NCI-H526 (cell line): Measurements from ENCODE around the gene KCNMA1.
A peak's percentile ranks its signal among the peaks of the same experiment; 100 is the strongest.

ENCODE experiments used
- DNase-seq, 2 experiments: peaks; one replicate each; lab custom pipeline; 2025; lab: John Stamatoyannopoulos, UW

The KCNMA1 gene

DNA sequence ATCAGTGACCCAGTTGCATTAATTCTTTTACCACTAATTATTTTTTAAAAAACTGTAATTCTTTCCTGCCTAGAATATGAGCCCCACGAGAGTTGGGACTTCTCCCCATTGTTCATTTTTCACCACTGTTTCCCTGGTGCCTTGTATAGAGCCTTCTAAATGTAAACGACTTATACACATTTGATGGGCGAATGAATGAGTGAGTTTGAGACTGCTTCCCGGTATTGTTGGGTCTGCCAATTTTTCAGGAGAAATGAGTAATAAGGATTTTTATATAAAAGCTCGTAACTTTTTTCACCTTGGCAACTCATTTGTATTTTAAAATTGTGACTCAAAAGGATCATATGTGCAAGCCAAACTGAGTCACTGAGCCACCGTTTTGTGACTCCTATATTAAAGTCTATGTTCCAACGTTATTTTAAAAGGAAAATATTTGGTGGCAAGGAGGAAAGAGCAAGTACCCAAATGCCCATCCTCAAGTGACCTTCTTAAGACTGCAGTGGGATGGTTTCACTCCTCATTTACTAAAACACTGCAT, 621.3 kb downstream of the KCNMA1 start:
- DNase-seq: no peak

DNA sequence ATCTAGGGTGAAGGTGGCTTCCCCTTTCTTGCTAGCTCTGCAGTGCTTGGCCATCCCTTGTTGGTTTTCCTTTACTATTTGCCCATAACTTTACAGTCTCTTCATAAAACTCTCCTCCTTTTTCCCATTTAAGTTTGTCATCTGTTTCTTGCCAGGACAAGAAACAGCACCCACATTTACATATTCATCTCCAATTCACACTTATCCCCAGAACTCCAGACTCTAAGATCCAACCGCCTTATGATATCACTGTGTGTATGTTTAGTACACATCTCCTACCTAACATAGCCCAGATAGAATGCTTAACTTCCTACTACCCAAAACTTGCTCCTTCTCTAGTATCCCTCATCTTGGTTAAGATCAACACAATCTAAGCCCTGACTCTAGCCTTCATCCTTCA, 622.2 kb downstream of the KCNMA1 start:
- DNase-seq: no peak

DNA sequence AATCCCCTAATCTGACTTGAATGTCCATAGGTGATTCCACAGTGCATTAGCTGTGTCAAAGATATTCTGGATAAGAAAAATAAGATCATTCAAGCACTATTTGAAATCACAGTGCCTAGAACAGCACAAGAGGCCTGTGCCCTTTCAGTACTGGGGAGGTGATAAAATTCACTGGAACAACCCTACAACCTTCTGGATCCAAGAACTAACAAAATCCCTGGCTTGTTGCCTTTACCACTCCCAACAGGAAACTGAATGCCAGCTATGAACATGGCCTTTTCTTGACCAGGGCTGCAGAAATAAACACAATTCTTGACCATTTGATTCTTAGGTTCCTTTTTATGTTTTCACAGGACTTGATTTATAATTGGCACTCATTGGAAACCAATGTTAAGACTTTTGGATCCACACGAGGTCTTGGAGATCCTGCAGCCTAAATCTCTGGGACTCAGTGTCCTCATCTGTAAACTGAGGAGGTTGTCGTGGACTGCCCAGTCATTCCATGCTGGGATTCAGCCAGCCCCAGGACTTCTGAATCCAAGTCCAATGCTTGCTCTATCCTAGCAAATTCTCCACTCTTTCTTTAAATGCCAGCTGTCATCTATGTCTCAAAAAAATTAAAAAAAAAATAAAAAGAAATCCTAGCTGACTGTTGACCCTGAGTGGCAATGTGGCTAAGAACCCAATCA, 624.7 kb downstream of the KCNMA1 start:
- DNase-seq: no peak

DNA sequence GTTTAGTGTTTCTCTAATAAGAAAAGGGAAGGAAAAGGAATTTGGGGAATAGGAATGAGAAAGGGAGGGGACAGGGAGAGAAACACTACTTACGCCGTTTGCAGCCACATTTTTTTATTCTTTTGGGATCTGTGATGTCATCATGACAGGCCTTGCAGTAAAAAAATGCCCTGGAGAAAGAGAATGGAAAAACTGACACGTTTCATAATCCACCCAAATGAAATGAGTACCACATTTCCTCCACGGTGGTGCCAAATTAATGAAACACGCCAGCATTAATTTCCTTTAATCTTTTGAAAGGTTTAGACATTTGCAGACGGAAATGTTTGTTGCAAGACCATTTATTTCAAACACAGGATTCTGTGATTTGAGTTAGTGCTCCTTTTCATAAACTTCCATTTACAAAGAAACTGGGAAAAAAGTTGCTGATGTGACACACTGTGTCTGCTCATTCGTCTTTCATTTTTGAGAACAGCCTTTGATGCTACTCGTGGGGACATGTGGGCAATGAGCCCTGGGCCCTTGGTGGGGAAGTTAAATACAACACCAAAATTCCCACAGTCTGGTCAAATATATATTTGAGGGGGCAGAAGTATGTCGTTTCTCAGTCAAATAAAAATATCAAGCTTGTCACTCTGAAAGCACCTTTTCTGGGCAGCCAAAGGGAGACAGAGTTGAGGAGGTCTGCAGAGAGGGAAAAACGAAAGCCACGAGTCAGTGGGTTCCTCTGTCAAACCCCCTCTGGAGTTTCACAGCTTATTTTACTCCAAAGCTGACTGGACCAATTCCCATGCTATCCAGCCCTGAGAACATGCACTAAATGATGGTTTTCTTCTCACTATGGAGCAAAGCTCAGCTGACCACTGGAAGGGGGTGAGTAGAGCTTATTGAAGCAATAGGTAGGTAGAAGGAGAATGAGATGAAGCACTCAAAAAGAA, 625.5 kb downstream of the KCNMA1 start:
- no peak for DNase-seq

DNA sequence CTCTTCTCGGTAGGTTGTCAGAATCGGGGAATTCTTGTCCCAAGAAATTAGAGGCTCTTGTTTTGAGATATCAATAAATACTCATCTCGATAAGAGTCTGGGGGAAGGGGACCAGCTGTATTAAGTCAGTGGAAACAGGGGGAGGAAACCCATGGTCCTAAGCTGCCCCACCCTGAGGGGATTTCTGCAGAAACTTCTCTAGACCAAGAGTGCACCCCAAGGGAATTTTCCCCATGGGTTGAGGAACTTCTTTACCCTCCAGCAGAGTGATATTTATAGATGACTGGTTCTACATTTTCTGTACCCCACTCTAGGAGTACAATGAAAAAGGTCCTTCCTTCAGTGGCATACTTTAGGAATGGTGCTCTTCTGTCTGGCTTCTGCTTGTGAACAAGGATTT, 627.2 kb downstream of the KCNMA1 start:
- DNase-seq: no peak

DNA sequence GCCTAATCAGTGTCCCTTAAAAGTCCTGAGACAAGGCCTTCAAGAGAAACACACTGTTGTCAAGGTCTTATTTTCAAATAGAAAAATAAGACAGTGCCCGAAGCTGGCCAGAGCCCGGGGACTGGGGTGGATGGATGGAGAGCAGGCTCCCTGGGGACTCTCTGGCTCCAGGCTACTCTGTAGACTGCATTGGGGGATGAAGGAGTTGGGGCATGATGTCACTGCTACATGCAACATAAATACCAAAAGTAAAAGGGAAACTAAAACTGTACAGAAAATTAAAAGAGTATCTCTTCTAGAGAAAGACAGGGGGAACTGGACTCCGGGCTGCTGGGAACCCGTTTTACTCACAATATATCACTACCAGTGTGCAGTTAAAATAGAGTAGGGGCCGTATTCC, 629.8 kb downstream of the KCNMA1 start:
- DNase-seq: no peak

DNA sequence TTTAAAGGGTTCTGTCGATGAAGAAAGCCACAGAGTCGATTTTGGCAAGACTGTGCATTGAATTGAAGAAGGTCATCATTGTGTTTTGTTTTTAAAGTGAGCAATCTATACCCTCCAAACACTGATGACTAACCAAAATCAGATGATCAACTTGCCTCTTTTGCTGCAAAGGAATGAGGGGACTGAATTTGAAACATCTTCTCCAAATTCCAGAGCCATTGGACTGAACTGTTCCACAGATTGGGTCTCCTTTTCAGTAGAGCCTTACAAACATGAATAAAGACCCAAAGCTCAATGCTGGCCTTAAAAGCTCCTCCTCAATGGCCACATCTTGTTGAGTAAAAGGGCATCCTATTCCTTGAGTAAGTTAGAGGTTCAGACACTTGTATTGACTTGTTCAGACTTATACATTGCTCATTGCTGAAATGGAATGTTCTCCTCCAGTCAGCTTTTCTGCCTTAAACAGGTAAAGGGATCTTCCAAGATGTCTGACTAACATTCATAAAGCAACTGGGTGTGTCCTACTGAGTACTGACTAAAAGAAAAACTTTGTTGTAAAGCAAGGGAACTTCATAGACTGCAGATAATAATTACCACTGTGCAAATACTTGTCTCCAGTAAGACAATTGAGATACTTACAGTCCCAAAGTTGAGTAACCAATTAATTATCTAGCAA, 630.6 kb downstream of the KCNMA1 start:
- DNase-seq: no peak

DNA sequence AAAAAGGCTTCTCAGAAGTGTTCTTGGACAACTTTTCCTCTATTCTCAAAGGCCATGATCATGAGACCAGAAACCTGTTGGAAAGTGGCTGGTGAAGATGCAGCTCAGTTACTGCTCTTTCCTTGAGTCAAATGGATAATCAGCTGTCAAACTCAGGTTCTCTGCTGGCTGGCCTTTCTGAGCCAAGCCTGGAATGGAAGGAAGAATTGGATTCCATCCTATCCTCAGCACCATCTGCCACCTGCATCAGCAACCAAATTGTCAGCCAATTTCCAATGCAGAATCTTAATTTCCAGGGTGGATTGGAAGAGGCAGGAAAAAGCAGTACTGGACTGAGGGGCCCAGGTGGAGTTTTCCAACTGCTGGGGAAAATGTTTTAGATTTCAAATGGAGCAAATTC, 631.7 kb downstream of the KCNMA1 start:
- no peak for DNase-seq

DNA sequence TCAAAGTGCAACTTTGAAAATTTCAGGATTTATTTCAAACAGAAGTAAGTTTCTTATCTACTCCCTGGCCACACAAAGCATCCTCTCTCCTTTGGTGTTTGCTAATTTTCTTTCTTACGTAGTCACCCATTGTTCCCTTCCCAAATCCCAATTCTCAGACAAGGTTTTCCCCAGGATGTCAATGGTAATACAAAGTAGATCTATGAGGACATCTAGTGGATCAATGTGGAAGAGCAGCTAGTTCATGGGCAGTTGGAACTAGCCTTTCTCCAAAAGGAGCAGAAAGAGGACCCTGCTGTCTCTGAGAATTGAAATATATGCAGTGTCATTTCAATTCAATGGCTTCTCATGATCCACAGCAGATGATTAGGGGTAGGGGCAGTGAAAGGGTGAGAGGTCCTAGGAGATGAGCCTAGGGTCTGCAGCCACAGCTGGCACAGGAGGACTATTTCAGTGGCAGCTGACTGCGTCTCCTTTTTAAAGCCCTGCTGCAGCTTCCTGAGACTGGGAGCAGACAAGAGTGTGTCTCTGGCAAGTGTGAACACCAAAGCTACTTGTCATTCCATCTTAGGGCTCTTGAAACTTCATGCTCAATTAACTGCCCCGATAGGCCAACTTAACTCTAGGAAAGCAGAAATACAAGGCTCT, 632.6 kb downstream of the KCNMA1 start:
- DNase-seq: peak; percentile 9 to 60

DNA sequence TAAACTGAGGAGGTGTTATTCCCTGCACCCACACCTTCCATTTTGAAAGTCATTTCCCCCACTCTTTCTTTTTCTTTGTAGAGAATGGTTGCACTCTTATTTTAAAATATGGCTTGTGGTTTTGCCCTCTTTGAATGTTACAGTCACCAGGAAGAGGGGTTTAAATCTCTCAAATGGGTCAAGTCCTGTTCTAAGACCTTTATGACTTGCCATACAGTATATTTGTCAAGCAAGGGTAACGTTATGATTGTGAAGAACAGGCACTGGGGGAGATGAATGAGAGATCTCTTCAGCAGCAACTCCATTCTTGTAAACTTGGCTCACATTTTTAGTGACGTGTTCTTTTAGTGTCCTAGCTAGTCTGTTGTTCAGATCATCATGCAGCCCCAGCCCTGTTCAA, 634.7 kb downstream of the KCNMA1 start:
- DNase-seq: no peak

DNA sequence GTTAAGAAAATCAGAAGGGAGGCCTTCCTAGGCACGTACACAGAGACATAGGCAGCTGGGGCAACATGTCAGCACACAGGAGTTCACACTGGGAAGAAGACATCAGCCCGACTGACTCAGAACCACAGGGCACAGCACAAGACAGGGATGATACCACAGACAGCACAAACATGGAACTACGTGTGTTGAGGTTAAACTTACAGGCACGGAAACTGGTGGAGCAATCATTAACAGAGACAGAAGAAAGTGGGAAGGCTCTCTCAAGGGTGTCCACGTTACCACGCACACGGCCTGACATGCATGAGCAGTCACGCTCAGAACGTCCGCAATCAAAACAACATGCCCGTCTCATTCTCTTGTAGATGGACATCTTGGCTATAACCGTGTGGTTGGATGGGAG, 636.4 kb downstream of the KCNMA1 start:
- DNase-seq: no peak

DNA sequence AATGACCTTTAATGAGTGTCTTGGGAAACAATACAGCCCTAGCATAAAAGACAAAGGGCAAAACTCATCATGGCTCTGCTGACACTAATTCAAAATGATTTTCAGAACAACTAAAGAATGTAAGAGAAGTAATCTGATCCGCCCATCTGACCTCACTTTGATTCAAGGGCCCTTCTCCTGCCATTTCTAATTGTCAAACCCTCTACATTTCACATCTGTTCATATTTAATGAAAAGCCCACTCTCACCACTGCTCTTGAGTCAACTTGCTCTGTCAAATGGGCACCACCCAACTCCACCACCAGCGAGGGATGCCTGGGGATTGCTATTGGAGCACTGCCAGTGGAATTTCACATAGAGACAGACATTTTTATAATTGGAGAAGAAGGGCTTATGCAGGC, 639.2 kb downstream of the KCNMA1 start:
- DNase-seq: no peak

DNA sequence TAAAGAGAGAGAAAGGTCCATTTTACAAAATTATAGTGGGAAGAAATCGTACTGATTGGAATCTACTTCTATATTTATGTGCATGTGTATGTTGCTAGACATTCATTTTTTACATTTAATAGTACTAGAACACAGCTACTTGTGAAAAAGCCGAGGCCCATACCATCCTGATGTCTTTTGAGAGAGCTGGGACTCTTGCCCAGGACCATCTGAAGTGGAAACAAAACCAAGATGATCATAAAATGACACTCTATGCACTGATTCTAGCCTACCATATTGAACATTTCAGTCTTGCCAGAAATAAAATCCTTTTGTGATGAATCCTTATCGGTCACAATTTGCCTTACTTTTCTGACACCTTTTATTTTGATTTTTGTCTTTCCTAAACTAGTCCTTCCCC, 640.0 kb downstream of the KCNMA1 start:
- no peak for DNase-seq

DNA sequence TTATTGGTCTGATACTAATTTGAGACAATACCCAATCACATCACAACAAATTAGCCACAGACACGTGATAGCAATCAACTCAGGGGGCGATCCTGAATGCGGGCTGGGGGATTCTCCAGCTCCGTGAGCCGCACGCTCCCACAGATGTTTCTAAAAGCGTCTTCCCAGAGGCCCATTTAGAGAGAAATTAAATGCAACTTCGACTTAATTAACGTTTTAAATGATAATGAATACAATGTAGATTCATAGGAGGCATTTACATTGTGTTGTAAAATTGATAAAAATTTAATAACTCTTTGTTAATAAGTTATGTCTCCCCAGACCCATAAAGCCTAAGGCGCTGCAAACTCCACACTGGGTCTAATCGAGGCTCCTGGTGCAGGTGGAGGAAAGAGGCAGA, 642.6 kb downstream of the KCNMA1 start:
- DNase-seq: no peak

DNA sequence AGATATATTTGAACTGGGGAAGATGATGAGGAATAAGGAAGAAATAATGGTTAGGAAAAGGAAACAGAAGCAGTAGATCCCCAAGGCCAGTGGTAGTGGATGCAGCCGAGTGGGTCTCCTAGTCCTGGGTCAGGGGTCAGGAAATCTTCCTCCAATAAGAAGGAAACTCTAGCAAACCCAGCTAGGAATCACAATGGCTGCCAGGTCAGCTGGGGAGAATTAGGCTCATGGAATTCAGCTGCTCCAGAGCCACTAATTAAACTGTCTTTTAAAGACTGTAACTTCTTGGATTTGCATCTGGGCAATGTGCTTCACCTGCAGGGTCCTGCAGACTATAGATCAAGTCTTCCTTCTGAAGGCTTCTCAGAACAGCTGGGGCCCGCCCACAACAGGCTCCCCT, 644.4 kb downstream of the KCNMA1 start:
- DNase-seq: no peak

DNA sequence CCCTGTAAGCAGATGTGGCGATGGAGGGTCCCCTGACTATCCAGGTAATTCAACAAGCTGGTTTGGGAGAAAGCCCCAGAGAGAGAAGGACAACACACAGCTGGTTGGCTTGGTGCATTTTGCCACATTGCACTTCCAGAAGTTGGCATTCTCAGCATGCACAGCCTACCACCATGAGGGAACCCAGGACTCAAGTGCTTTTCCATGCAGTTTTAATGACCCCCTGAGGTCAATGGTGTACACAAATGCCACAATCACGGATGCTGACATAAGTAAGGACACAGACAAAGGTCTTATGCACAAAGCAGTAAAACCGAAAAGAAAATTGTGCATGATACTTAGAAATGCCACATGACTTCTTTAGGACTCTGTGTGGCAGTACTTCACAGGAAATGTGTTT, 645.1 kb downstream of the KCNMA1 start:
- DNase-seq: no peak

DNA sequence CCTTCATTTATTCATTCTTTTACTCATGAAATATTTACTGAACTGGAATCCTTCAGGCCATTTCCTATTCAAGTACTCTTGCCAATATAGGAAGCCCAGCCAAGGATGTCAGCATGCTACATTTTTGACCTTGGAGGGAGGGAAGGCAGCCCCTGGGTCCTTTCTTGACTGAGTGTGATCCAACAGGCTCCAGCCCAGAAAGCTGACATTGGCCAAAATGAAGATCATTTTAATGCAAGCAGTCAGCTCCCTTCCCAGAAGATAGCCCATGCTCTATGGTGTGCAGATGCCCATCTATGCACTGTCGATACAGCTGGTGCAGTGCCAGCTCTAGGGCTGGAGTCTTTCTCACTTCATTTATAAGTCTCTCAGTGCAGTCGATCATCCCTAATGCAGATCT, 646.0 kb downstream of the KCNMA1 start:
- no peak for DNase-seq

DNA sequence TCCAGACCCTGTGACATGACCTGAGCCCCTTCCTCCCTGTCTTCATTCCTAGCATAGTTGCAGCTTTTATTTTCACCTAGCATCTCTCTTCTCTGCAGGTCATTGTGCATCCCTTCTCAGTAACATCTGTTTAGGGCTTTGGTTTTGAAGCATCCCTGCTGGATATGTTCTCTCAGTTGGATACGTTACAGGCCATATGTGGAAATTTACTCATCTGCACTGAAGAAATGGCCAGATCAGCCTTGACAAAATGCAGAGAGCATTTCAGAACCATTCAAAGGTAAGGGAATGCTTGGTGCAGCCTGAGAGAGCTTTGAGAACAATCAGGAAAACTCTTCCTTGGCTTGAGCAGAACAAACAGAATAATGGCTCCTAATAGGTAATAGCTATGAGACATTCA, 647.0 kb downstream of the KCNMA1 start:
- DNase-seq: no peak

DNA sequence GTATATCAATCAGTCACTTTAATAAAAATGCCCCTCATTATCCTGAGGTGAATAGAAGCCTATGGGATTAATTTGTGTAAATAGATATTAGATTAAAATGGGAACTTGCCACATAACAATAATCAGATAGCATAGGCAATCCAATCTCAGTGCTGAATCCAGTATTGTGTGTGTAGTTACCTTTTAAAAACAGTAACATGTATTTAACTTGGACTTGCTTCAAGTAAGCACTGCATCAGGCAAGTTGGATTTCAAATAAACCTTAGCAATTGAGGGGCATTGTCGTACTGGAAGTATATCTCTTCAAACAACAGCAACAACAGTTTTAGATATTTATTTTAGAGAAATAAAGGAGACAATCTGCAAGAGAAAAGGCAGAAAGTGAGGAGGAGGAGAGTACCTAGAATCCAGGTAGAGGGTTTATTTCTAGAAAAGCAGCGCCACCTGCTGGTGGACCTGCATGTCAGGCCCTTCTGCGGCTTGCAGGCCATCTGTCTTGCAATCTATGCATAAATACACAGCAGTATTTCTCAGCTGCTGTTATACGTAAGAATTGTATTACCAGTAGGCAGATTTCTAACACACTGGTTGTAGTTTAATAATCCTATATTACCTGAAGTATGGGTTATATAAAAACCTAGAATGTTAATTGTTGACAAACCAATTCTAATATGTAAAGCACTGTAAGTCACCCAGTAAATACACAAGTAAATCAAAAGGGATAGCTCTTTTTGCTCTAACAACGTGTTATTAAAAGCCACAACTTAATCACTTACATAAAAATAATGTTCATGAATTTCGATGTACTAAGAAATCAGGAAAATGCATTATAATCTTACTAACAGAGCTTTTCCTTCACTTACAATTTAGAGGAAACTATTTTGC, 652.8 kb downstream of the KCNMA1 start:
- DNase-seq: peak; percentile 12 to 79

DNA sequence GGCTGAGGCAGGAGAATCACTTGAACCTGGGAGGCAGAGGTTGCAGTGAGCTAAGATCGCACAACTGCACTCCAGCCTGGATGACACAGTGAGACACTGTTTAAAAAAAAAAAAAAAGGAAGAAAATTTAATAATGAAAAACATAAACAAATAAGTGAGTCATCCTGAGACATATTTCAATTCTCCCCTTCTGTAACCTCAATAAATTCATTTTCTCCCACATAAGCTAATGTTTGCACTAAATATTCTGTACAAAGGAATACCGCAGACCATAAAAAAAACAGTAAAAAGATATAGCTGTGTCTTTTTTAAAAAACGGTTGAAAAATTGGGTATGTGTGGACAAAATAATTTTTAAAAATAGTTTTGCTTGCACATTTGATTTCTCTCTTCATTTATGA, 654.0 kb downstream of the KCNMA1 start:
- DNase-seq: no peak

DNA sequence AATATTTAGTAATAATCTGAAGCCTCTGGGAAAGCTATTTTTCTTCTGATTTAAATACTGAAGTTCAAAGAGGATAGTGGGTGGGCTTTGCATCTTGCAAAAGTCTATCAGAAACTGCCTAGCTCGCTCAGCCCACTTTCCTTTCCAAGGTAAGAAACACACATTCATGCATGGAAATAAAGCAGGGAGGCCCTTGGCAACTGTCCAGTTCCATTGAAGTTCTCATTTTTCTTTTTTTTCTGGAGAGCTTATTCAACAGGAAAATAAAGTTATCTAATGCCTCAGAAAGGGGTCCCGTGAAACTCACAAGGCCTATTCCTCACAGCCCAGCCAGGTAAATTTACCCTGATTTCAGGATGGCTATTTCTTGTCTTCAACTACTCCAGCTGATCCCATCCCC, 654.9 kb downstream of the KCNMA1 start:
- DNase-seq: no peak
